Gastrocnemius medialis (tissue), 4 donors: ENCODE data around the gene DCLK2. TPM values are rescaled to one million over a fixed set of nuclear protein-coding genes. Genes with fewer than 3 reads are reported as not detected.
A peak's percentile ranks its signal among the peaks of the same experiment; 100 is the strongest.

Experiments used
- ATAC-seq, 2 donors: fragments of 150-250 bp; one replicate each; pipeline ENCODE4 v1.9.1; 2016
- DNase-seq, 2 donors: peaks; one replicate each; pipeline ENCODE4 v3.0.0-alpha.2; 2019
- H3K27ac ChIP-seq, 4 donors: fragments of 200-600 bp; sonication (generic); 1 replicate in 1 of 4; 2 replicates in 3 of 4; pipeline ENCODE4 v1.5.1; 2016 to 2018; ENCODE audit warnings: mild to moderate bottlenecking in 2 of 4, moderate library complexity in 1 of 4
- H3K27me3 ChIP-seq, 3 donors: fragments of 200-600 bp; sonication (generic) in 2 of 3; 1 replicate in 1 of 3; 2 replicates in 2 of 3; pipeline versions ENCODE4 v1.5.1 to v1.6.0; 2016 to 2019; ENCODE audit warnings: mild to moderate bottlenecking in 1 of 3, moderate library complexity in 1 of 3
- H3K36me3 ChIP-seq, 2 donors: fragments of 200-600 bp; sonication (generic) in 1 of 2; one replicate each; pipeline ENCODE4 v1.5.1; 2017 to 2018
- H3K4me1 ChIP-seq, 2 donors: fragments of 200-600 bp; sonication (generic) in 1 of 2; one replicate each; pipeline ENCODE4 v1.5.1; 2016 to 2017; ENCODE audit warnings: mild to moderate bottlenecking in 2 of 2
- H3K4me3 ChIP-seq, 4 donors: fragments of 200-600 bp; sonication (generic) in 3 of 4; 1 replicate in 1 of 4; 2 replicates in 3 of 4; pipeline ENCODE4 v1.5.1; 2016 to 2019; ENCODE audit warnings: mild to moderate bottlenecking in 2 of 4
- H3K9me3 ChIP-seq, 3 donors: fragments of 200-600 bp; sonication (generic) in 2 of 3; 1 replicate in 1 of 3; 2 replicates in 2 of 3; pipeline ENCODE4 v1.5.1; 2016 to 2019
- CTCF ChIP-seq, 5 experiments: fragments of 450-650 bp in 3 of 5; fragments of 200-600 bp in 2 of 5; sonication (generic) in 2 of 5; IDR thresholded peaks in 4 of 5; conservative IDR thresholded peaks in 1 of 5; 1 replicate in 4 of 5; 2 replicates in 1 of 5; pipeline ENCODE4 v1.5.1; 2016 to 2019; ENCODE audit warnings: antibody characterized with exemption in 5 of 5, mild to moderate bottlenecking in 3 of 5, moderate library complexity in 3 of 5
- POLR2A ChIP-seq, 2 donors: fragments of 450-650 bp; IDR thresholded peaks; one replicate each; pipeline ENCODE4 v1.6.1; 2017; ENCODE audit warnings: antibody characterized with exemption in 2 of 2, mild to moderate bottlenecking in 2 of 2, moderate library complexity in 2 of 2
- in situ Hi-C, 4 donors: fragments of 200-750 bp; cut with MboI; loops; one replicate each; pipeline versions ENCODE4 v1.15.0 to v1.8.0; 2017; ENCODE audit warnings: low sequenced_read_pairs in 4 of 4
- intact Hi-C: fragments of 100-400 bp; cut with DNase I; formaldehyde crosslinking; loops from one replicate; pipeline ENCODE4 v1.15.1; 2023; ENCODE audit warnings: low total_unique reads
- total RNA-seq, 4 donors: library from RNA; depleted of rRNA; stranded (reverse); fragments of >200 nt; gene quantifications; one replicate each; pipeline versions ENCODE4 v1.1.0 to v1.2.3, GENCODE V29; 2016

Gene DCLK2
- under 1 TPM; 0.29 to 0.97 (median 0.47) TPM for total RNA-seq

- Histone ChIP-seq H3K27me3 (peaks cover 0 to 5% (median 2%) of the 10 kb centered on the region in 3 donors), H3K36me3 (no peaks in the 10 kb centered on the region), H3K4me1 (peaks cover 0 to 4% of the 10 kb centered on the region in 2 donors), H3K4me3 (peak within 1 kb of the TSS; percentile 59 to 74 (median 68)), H3K27ac (peak within 1 kb of the TSS; percentile 40 to 64 (median 56)), H3K9me3 (no peaks in the 10 kb centered on the region)
- intact Hi-C loops, result loop anchor here (10.0 kb wide), 1 partner anchor 127 kb away; no protein-coding TSS in a partner anchor
- in situ Hi-C loops, result no loop called here
- peak; percentile 17 to 28 for DNase-seq
- peak; percentile 68 to 73 for ATAC-seq
- no peak for TF ChIP-seq CTCF (IDR thresholded peaks at IDR 0.05 in 4 of 5, conservative IDR thresholded peaks at IDR 0.05 in 1 of 5)
- no peak for TF ChIP-seq POLR2A (IDR thresholded peaks at IDR 0.05)
Measured at GRCh38 chr4:150078041-150078578, at the start of gene DCLK2. TSS of gene DCLK2 (plus strand) at chr4:150078445. CDS start at chr4:150079028, 583 bp downstream.

DNA sequence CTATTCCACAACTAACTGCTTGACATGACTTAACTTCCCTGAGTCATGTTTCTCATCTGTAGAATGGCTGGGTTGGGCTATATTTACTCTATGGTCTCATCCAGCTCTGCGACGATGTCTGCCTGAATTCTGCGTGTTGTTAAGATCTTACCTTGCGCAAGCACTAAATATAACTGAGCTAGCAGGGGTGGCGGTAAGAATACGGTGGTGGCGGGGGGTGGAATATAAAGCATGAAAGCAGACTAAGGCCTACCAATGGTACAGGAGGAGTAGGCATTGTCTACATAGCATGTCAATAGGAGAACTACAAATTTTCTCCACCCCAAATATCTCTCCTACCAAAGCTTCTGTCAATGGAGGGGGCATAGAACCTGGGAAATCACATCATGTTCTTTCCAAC lies 45.7 kb upstream of the DCLK2 start:
- Histone ChIP-seq H3K4me3 (no peak overlapping the region), H3K27me3 (no peaks in the 10 kb centered on the region), H3K36me3 (no peaks in the 10 kb centered on the region), H3K4me1 (no peaks in the 10 kb centered on the region), H3K27ac (no peak overlapping the region), H3K9me3 (no peaks in the 10 kb centered on the region)
- ATAC-seq (no peak), DNase-seq (no peak)
- TF ChIP-seq POLR2A (IDR thresholded peaks at IDR 0.05), result no peak
- no peak for TF ChIP-seq CTCF (IDR thresholded peaks at IDR 0.05 in 4 of 5, conservative IDR thresholded peaks at IDR 0.05 in 1 of 5)
- intact Hi-C loops, result no loop called here
- in situ Hi-C loops, result no loop called here

DNA sequence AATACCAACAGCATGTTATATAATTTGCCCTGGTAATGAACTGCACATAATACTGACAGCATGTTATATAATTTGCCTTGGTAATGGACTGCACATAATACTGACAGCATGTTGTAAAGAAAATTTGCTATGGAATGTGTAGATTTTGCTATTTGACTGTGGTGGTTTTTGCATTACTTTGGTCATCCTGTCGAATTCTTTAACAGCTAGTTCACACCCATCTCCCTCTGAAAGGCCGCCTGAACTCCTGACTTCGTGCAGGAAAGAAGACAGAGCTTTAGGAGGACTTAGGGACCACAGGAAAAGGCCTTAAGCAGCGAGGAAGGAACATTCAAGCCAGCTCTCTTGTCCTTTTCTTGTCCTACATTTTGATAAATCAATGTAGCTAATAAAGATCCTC lies 45.2 kb upstream of the DCLK2 start:
- ATAC-seq, result no peak
- Histone ChIP-seq H3K27me3 (no peaks in the 10 kb centered on the region), H3K36me3 (no peaks in the 10 kb centered on the region), H3K4me3 (no peak overlapping the region), H3K4me1 (no peaks in the 10 kb centered on the region), H3K9me3 (no peaks in the 10 kb centered on the region), H3K27ac (no peak overlapping the region)
- in situ Hi-C loops, result no loop called here
- TF ChIP-seq CTCF (IDR thresholded peaks at IDR 0.05 in 4 of 5, conservative IDR thresholded peaks at IDR 0.05 in 1 of 5) (no peak), POLR2A (IDR thresholded peaks at IDR 0.05) (no peak)
- DNase-seq, result no peak
- intact Hi-C loops, result no loop called here

GRCh38 chr4:150033901-150034300 lies 44.3 kb upstream of the DCLK2 start:
- Histone ChIP-seq H3K27ac (no peak overlapping the region), H3K4me3 (no peak overlapping the region), H3K9me3 (no peaks in the 10 kb centered on the region), H3K36me3 (no peaks in the 10 kb centered on the region), H3K27me3 (no peaks in the 10 kb centered on the region), H3K4me1 (no peaks in the 10 kb centered on the region)
- TF ChIP-seq CTCF (IDR thresholded peaks at IDR 0.05 in 4 of 5, conservative IDR thresholded peaks at IDR 0.05 in 1 of 5) (no peak), POLR2A (IDR thresholded peaks at IDR 0.05) (no peak)
- in situ Hi-C loops, result no loop called here
- intact Hi-C loops, result no loop called here
- no peak for ATAC-seq
- DNase-seq, result no peak
